ENCODE data around the gene ALKBH8.
"Not testable (repeated sequence)": the region's sequence is repeated elsewhere in the genome, so short reads cannot be mapped to it uniquely, and the experiment has no call there.

Gene ALKBH8

DNA sequence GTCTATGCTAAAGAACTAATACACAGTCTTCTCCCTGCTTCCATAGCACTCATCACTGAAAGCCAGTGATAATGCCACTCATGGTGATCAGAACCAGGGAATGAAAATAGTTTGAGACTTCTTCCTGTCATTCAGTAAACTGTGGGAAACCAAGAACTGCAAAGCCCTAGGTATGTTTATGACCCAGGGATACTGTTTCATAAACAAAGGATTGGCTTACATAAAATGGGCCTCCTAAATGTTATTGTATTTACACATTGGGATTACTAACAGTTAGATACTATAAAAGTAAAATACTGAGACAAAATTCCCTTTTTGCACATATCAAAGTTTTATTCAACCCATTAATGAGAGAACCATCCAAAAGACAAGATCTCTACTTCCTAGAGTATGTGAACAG lies 86.6 kb downstream of the ALKBH8 start:
- H3K4me3 ChIP-seq (ENCODE audit: low read length) = no peak overlapping the region
- no peak for TF ChIP-seq CTCF (conservative IDR thresholded peaks at IDR 0.05; ENCODE audit: low read length)
- DNase-seq (ENCODE audit: low read depth) = no peak

DNA sequence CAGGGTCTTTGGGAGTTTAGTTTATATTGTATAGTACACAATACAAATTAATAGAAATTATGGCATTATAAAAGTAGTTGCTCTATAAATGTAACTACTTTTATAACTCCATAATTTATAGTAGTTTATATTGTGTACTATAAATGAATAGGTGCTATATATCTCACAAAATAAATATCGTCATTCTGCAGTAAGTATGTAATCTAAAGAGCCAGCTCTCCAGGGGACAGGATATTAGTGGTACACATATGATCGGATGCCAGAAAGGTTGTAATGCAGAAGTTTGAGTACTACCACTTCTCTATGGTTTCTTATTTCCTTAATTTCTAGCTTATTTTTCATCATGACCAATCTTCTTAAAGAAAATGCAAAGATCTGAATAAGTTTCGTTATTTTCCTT lies 87.7 kb downstream of the ALKBH8 start:
- no peak for DNase-seq (ENCODE audit: low read depth)
- no peak for TF ChIP-seq CTCF (conservative IDR thresholded peaks at IDR 0.05; ENCODE audit: low read length)
- no peak overlapping the region for H3K4me3 ChIP-seq (ENCODE audit: low read length)

DNA sequence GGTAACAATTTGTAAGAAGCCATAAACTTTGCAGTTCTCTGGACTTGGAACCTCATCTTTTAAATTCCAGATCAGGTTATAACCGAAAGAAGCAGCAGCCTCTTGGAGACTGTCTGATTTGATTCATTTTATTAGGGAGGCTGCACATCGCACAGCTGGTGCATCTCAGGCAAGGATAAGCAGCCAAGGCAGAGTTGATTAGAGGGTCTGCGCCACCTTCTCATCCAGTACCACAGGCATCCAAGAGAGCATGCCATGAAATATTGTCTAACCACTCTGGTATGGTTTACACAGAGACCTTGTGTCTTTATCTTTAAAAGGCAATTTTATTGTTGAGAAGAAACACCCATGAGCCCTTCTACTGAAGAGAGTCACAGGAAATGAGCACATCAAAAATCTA lies 91.7 kb downstream of the ALKBH8 start:
- TF ChIP-seq CTCF (conservative IDR thresholded peaks at IDR 0.05; ENCODE audit: low read length) = no peak
- peak; percentile 22 for DNase-seq (ENCODE audit: low read depth)
- H3K4me3 ChIP-seq (ENCODE audit: low read length) = no peak overlapping the region

DNA sequence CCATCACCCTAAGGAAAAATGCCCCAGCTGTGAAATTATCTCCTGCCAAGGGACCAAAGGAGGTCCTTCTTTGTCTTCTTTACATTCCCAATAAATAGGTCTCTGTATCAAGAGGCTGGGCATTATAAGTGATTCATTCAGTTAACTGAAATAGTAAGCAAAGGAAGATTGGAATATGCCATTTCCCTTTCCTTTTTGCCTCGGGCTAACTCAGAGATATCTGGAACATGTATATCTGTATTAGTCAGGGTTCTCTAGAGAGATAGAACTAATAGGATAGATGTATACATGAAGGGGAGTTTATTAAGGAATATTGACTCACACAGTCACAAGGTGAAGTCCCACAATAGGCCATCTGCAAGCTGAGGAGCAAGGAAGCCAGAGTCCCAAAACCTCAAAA lies 92.6 kb downstream of the ALKBH8 start:
- DNase-seq (ENCODE audit: low read depth) = no peak
- TF ChIP-seq CTCF (conservative IDR thresholded peaks at IDR 0.05; ENCODE audit: low read length) = no peak
- H3K4me3 ChIP-seq (ENCODE audit: low read length) = no peak overlapping the region

DNA sequence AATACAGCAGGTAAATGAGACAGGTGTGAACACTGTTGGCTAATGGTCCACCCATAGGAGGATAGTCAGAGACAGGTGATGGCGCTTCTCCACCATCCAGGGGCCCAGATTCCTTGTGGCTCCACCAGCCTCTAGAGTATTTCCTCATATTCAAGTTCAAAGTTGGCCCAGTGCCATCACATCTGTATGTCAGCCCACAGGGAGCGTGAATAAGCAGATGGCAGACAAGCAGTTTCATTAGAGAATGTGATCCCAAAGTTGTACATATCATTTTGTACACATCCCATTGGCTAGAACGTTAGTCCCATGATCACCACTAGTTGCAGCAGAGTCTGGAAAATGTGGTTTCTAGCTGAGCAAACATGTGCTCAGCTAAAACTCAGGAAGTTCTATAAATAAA lies 96.9 kb downstream of the ALKBH8 start:
- DNase-seq (ENCODE audit: low read depth) = peak; percentile 61
- H3K4me3 ChIP-seq (ENCODE audit: low read length) = no peak overlapping the region
- TF ChIP-seq CTCF (conservative IDR thresholded peaks at IDR 0.05; ENCODE audit: low read length) = no peak

DNA sequence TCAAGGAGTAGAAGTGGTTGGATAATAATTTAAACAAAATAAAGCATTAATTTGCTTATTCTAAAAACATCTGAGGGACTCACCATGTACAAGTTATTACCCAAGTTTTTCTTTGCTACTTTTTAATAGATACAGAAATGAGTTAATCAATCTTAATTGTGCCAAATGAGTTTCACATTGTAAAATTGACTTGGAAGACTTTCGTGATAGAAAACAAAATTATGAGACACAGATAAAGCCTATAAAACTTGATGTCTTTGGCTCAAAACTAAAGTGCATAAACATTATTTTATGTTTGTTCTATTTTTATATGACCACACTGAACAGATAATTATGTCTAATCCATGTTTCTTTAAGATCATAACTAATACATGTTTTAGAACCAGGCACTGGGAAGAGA lies 97.8 kb downstream of the ALKBH8 start:
- no peak for DNase-seq (ENCODE audit: low read depth)

GRCh38 chr11:107466275-107466866 lies 99.2 kb downstream of the ALKBH8 start:
- not testable (repeated sequence) for DNase-seq (ENCODE audit: low read depth); H3K4me3 ChIP-seq (ENCODE audit: low read length)

More for the DNA sequence above, 97.8 kb downstream of the ALKBH8 start:
- TF ChIP-seq CTCF (conservative IDR thresholded peaks at IDR 0.05; ENCODE audit: low read length) = no peak
- H3K4me3 ChIP-seq (ENCODE audit: low read length) = no peak overlapping the region

All from AG10803 (cell line).